Left lobe of liver (tissue), 2 donors: ENCODE measurements around the gene AKT1. TPM values are rescaled to one million over a fixed set of nuclear protein-coding genes. Genes with fewer than 3 reads are reported as not detected.

Experiments used
- ATAC-seq: fragments of 200-7000 bp; cut with Tn5 transposase; one replicate; pipeline ENCODE4 v1.9.1; 2020; ENCODE audit warnings: mild to moderate bottlenecking, moderate library complexity
- DNase-seq: peaks from one replicate; pipeline ENCODE4 v3.0.0-alpha.2; 2020; ENCODE audit warnings: low spot score
- total RNA-seq: library from RNA; stranded (reverse); gene quantifications from one replicate; pipeline ENCODE4 v1.2.1, GENCODE V29; 2021
- donor health status: DM: no; HTN: no; CAD: no; lungs with moderate emphysema.
- donor health status: DM: no; HTN: yes; CAD: no.

Gene AKT1
- total RNA-seq, 1 donor from 2014 or later, result 90.1 TPM

DNA sequence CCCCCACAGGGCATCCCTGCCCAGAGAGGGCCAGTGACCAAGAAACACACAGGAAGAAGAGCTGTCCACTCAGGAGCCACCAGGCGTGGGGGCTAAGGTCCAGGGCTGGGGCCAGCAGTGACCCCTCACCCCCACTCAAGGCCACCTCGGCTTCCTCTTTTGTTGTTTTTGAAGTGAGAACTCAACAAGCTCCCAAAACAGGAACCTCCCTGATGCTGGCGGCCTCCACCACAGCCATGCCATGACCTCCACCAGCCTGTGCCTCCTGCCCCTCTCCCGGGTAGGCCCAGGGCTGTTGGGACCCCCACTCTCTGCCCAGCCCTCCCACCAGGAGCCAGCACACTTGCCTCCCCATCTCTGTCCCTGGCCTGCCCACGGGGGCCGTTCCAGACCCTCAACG is 7.8 kb downstream of the AKT1 start:
- ATAC-seq, result no peak
- no peak for DNase-seq

DNA sequence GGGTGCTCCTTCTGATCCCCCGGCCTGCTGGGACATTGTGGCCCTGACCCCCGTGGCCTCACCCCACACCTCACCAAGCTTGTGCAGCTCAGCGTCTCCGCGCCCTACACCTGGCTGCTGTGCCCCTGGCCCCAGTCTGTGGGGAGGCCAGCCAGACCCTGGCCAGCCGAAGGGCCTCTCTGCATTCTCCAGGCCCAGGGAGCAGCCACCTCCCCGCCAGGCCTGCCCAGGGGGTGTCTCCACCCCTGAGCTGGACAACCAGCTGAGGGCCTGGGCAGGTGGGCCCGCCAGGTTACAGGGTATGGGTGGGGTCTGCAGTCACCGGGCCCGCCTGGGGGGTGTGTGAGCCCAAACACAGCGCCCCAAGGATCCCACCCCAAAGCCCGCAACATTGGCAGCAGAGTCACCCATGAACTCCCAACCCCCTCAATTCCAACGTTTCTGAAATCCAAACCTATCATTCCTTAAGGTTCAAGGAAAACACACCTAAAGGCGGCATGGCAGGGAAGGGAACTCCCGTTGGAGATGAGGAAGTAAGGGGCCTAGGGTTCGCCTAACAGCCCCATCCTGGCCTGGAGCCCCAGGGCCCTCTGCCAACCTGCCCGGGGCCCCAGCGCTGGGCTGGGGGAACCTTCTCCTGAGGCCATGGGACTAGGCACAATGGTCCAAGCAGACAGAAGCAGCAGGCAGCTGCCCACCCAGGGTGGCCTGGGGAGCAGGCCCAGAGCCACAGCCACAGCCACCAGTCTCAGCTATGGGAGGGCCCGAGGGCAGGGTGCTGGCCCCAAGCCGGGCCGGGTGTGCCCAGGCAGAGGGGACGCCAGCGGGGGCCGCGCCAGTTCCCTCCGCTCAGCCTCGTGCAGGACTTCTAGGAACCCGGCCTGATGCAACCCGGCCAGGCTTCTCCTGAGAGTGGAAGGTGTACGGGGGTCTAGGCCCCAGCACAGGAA is 8.5 kb downstream of the AKT1 start:
- no peak for DNase-seq
- no peak for ATAC-seq

DNA sequence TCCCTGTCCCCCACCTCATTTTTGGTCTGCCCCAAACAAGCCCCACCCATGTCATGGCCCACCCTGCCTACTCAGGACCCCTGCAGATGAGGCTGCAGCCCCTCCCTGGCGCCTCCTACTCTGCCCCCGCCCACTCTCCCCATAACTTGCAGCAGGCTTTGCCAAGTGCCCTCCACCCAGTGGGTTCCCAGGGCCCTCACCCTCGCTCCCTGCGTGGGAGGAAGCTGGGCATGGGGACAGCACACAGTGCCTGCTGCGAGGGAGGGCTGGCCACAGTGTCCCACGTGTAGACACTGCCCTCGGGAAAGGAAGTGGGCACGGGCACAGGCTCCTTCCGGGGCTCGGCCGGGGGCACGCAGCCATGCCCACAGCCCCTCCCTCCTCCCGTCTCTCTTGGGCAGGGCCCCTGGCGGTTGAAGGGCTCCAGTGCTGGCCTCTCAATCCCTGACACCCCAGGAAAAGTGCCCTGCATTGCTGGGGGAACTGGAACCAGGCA is 9.4 kb downstream of the AKT1 start:
- ATAC-seq (peak; percentile 37), DNase-seq (no peak)

DNA sequence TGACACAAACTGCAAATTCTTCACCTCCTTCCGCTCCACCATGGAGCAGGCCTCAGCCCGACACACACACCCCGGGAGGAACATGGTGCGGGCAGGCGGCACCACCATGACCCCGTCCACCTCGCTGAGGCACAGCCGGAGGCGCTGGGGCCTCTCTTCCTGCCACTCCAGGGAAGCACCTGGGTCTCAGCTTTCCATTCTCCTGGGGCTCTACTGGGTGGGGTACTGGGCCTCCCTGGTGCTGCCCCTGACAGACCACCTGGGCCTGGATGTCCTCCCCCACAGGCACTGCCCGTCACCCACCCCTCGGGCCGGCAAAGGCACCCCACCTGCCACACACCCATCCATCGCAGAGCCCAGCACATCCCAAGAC is 9.9 kb downstream of the AKT1 start:
- no peak for DNase-seq
- ATAC-seq, result no peak

DNA sequence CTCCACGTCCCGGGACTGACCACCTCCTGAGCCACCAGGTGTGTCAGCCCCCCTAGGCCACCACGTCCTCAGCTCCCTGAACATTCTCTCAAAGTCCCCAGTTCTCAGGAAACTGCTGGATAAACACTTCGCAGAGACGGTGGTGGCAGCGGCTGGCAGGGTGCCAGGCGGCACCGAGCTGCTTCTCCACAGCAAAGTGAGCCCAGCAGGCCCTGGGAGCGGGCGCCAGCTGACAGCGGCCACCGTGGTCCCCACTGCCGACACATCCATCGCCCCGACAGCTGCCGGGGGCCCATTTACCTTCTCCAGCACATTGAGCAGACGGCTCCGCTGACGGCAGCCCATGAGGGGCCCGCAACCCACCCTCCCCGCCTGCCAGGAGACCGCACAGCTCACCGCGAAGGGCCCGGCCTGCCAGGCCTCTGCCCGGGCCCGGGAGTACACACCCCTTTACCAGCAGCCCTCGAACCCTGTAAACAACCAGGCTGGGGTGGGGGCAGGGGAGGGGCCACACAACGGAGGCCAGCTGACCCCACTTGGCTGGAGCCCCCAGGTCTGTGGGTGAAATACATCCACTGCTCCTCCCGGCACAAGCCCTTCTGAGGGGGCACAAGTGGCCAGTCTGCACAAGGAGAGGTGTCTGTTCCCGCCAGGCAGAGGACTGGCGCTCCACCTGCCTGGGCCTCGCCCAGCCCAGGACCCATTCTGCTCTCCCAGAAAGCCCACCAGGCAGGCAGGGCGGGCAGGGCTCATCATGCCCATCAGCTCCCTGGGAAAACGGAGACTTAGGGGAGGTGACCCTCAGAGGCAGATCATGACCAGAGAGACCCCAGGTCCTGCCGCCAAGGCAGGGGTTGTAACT is 10.5 kb downstream of the AKT1 start:
- DNase-seq (no peak), ATAC-seq (no peak)

DNA sequence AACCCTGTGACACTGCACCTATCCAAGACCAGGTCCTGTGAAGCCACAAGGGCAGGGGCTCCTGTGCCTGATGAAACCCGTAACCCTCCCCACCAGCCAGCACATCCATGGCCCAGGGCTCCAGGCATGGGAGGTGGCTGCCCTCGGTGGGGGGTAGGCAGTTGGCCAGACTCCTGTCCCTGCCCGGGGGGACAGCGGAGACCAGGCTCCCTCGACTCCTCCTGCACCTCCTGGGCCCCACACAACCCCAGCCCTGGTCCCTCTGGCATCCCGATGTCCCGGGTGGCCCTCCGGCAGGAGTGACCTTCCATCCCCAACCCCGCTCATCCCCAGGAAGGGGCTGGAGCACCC is 11.4 kb downstream of the AKT1 start:
- ATAC-seq, result no peak
- no peak for DNase-seq

DNA sequence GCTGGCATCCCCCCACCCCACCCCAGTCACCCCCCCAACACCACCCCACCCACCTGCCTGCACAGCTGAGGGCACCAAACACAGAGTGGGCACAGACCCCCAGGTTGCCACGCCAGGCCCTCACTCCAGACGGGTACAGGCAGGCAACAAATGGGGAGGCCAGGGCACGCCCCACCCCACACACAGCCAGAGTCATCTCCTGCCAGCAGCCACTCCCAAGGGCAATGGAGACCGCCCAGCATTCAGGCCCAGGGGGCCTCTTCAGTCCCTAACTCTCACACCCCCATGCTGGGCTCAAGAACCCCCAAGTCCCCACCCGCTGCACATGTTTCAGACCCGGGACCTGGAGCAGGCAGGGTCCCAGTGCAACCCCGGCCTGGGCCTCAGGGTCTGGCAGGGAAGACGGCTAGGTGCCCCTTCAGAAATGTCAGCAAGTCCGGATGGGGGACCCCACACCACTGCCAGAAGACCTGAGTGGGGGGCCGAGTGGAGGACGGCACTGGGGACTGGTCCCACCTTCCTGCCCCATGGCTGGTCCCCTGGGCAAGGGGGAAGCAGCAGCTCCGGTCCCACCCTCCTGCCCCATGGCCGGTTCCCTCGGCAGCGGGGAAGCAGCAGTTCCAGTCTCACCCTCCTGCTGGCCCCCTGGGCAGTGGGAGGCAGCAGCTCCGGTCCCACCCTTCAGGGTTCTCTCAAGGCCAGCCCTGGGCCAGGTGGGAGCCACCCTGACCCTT is 11.9 kb downstream of the AKT1 start:
- DNase-seq, result no peak

DNA sequence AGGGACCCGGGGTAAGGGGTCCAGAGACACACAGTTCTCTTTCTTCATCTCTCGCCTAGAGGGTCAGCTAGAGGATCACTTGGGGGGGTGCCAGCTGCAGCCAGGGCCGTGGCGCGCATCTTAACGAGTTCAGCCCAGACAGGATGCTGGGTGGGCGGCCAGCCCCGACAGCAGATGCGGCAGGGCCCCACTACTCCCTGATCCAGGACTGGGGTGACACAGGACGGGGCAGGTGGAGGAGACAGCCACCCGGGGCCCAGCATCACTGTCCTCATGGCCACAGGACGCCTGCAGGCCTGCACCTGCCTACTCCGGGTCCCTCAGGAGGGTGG is 12.8 kb downstream of the AKT1 start:
- ATAC-seq (no peak), DNase-seq (no peak)

More for the DNA sequence above, 11.9 kb downstream of the AKT1 start:
- ATAC-seq, result no peak

DNA sequence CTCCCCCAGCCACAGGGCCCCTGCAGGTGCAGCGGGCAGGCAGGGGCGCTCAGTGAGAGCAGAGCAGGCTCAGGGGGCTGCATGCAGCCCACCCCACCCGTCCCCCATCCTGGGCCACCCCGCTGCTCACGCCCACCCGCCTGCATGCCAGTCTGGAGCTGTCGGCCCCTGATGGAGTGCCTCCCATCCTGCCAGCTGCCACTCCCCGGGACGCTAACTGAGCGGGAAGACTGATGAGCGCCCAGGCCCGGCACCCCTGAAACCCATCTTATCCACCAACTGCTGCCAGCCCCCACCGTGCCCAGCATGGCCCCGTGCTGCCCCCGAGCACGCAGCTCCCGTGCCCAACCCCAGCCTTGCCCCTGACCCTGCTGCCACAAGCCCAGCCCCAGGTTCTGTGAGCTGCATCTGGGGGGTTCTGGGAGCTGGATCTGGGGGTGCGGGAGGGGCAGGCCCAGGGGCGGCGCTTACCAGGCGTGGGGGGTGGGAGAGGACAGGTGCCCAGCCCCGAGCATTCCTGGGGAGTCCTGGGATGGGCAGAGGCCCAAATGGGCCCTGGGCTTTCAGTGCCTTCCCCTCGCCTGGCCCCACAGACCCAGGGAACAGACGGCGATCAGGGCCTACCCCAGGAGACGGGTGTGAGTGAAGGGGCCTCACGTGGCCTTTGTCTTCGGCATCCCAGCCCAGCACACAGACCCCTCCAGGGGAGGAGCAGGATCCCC is 13.3 kb downstream of the AKT1 start:
- DNase-seq (no peak), ATAC-seq (no peak)

DNA sequence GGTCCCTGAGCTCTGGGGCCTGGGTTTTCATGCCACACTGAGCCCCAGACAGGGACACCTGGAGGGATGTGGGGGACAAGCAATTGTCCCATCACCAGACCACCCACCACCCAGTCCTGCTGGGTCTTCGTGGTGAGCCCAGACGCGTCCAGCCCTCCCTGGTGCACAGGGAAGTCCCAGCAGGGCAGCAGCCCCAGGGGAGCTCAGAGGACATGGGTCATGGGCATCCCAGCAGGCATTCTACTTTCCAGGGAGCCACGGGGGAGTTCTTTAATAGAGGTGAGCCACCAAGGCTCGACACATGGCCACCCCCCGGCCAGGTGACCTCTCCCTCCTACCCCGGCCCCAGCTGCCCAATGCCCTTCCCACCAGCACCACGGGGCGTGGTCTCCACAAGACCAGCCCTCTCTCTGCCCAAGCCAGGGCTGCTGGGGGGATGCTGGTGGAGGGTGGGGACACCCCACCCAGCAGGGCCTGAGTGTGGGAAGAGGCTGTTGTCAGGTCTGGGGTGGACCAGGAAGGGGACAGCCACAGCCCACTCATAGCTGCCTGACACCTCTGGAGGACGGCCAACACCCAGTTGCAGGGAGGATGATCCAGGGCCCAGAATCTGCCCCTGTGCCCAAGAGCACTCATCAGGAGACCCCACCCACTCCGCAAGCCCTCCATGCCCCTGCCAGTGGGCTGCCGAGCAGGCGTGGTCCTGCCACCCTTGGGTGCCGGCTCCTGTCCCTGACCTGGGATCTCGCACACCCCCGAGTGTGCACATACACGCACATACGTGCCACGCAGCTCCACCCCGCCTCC is 14.1 kb downstream of the AKT1 start:
- ATAC-seq, result no peak

DNA sequence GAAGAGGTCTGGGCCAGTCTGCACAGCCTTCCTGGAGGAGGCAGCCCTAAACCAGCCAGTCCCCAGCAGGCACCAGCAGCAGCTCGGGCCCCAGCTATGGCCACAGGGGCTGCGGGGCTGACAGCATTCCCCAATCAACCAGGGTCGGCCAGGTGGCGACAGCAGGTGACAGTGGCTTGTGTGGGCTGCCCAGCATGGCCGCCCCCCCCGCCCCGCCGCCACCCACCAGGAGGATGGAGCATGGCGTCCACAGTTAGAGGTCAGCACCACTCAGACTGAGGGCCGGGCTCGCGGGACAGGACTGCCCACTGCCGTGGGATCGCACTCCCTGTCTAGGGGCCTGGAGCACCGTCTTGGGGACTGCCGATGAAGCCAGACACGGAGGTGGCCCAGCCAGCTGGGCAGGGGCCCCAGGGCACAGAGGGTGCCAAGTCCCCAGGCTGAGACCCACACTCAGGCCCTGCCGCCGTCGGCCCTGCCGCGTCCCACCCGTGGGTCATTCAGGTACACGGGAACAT is 15.0 kb downstream of the AKT1 start:
- DNase-seq (no peak), ATAC-seq (no peak)

More for the DNA sequence above, 14.1 kb downstream of the AKT1 start:
- DNase-seq, result no peak

DNA sequence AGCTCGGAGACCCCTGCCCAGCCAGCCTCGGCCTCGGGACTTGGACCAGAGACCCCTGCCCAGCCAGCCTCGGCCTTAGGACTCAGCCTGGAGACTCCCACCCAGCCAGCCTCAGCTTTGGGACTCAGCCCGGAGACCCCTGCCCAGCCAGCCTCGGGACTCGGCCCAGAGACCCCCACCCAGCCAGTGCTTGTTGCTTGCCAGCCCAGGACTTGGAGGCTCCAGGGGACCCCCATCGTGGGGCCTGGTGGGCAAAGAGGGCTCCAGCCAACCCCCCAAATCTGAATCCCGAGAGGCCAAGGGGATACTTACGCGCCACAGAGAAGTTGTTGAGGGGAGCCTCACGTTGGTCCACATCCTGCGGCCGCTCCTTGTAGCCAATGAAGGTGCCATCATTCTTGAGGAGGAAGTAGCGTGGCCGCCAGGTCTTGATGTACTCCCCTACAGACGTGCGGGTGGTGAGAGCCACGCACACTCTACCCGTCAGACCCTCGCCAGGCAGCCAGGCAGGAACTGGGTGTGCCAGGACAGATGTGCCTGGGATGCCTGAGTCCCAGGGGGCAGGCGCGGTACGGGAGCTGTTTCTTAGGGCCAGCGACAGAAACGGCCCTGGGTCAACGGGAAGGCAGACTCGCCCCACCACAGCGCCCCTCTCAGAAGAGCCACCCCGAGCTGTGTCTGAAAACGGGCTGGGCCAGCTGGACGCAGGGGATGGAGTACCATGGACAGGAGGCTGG is 15.6 kb downstream of the AKT1 start:
- DNase-seq (no peak), ATAC-seq (no peak)

DNA sequence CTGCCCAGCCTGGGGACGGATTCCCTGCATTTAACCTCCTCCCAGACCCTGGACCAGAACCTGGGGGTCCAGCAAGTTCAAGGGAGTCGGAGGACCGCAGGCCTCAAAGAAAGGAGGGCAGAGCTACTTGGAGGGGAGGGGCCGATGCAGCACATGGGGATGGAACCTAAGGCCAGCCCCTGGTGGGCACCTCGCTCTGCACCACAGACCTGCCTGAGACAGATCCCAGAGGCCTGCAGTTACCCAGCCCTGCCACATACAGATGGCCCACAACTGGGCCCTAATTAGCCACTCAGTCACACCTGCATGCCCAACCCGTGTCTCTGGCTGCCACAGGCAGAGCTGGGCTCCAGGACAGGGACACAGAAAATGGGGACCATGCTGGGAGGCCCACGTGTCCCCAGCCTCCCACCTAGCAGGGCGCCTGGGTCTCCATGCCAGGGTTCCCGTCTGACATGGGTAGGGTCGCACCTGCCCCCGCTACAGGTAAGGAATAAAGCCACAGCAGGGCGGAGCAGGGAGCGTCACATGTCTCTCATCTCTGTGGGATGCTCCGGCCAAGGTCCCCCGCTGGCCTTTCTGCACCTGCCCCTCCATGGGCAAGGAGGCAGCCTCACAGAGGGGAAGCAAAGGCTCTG is 16.7 kb downstream of the AKT1 start:
- ATAC-seq, result no peak
- no peak for DNase-seq

DNA sequence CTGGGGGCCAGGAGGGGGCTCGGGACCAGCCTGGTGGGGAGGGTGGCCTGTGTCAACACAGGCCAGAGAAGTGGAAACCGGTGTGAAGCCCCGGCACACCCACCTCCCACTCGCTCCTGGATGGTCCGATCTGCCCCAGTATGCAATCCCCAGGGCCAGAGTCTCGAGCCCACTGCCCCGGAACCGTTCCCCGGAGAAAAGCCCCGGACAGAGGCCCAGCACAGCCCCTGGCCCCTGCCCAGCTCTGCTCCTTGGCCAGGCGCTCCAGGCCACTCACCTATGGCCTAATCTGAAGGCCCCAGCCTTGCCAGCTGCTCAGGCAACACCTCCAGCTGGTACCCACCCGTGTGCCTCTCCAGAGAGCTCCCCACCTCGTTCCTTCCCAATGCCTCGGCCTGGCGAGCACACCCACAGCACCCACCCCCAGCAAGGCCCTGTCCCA is 17.7 kb downstream of the AKT1 start:
- DNase-seq, result no peak

DNA sequence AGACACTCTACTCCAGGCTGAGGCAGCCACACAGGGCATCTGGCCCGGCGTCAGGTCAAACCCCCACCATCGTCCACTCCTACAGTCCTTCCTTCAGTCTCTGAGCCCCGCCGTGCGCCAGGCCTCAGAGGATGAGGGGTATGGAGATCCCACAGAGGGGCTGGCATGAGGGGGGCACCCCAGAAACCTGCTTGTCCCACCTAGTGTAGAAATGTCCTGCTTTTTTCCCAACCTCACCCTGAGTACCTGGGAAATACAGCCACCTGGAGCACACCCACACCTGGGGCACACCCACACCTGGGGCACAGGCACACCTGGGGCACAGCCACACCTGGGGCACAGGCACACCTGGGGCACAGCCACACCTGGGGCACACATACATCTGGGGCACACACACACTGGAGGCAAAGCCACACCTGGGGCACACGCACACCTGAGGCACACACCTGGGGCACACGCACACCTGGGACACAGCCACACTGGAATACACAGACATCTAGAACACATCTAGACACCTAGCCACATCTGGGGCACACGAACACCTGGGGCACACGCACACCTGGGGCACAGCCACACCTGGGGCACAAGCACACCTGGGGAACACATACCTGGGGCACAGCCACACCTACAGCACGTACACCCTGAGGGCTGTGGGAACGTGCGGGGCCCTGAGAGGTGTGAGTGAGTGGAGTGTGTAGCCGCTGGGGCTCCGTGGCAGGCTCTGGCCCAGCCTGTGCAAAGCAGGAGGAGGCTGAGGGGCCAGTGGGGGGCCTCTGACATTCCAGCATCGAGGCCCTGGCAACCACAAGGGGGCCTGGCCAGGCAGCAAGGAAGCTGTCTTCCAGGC is 18.4 kb downstream of the AKT1 start:
- ATAC-seq (no peak), DNase-seq (no peak)

More for the DNA sequence above, 17.7 kb downstream of the AKT1 start:
- no peak for ATAC-seq

DNA sequence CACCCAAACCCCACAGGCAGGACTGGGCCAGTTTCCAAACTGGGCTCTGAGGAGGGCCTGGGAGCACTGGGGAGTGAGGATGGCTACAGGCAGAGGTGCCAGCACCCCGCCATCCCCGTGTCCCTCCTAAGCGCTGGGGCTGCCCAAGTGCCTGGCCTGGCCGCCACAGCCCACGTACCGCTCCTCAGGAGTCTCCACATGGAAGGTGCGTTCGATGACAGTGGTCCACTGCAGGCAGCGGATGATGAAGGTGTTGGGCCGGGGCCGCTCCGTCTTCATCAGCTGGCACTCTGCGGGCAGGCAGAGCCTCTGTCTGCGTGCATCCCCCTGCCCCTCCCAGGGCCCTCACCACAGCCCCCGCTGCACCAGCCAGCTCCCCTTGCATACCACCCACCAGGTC is 19.1 kb downstream of the AKT1 start:
- DNase-seq, result no peak
- no peak for ATAC-seq

DNA sequence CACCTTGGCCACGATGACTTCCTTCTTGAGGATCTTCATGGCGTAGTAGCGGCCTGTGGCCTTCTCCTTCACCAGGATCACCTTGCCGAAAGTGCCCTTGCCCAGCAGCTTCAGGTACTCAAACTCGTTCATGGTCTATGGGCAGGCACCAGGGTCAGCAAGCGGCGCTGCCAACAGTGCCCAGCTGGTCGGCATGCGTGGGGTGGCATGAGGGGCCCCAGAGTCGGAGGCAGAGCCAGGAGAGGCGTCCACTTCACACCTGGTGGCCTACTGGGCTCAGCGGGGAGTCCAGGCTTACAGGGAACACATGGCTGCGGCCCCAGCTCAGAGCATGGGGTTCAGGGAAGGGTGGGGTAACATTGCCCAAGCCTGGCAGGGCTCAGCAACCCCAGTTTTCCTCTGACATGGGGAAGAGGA is 20.5 kb downstream of the AKT1 start:
- DNase-seq (no peak), ATAC-seq (no peak)
